Sigmoid colon (tissue), 3 donors: ENCODE data around the gene SREBF1.

Experiments used
- CTCF ChIP-seq, 4 experiments: fragments of 450-650 bp in 3 of 4; fragments of 200-600 bp in 1 of 4; IDR thresholded peaks; one replicate each; pipeline ENCODE4 v1.5.1; 2016 to 2019; ENCODE audit warnings: antibody characterized with exemption in 4 of 4, mild to moderate bottlenecking in 3 of 4, moderate library complexity in 2 of 4
- POLR2A ChIP-seq, 2 donors: fragments of 450-650 bp; IDR thresholded peaks; one replicate each; pipeline ENCODE4 v1.6.1; 2016; ENCODE audit warnings: antibody characterized with exemption in 2 of 2, mild to moderate bottlenecking in 2 of 2, moderate library complexity in 2 of 2

- TF ChIP-seq CTCF (IDR thresholded peaks at IDR 0.05) (no peak), POLR2A (IDR thresholded peaks at IDR 0.05) (no peak)
Observed at GRCh38 chr17:17866897-17867296, 30.1 kb upstream of the SREBF1 start.
